ENCODE results near the gene SIPA1L3.

- TF ChIP-seq CTCF (IDR thresholded peaks at IDR 0.05) = no peak
- no peak for TF ChIP-seq POLR2AphosphoS5 (IDR thresholded peaks at IDR 0.05; ENCODE audit: low read depth, low read length)
Observed at GRCh38 chr19:38155453-38155852, 248.4 kb downstream of the SIPA1L3 start.

All from Panc1 (cell line).